MCF 10A (cell line): Measurements from ENCODE around the gene SSTR1. TPM values are rescaled to one million over a fixed set of nuclear protein-coding genes. Genes with fewer than 3 reads are reported as not detected.

Experiments
- BruUV-seq: library from RNA; stranded (reverse); fragments of 400-500 nt; replicated peaks from 2 replicates; lab custom pipeline; 2021; lab: Mats Ljungman, UMichigan
- CTCF ChIA-PET: fragments of 300-600 bp; sonication (Branson Sonifier 250); formaldehyde crosslinking; extraction: SDS; loops from one replicate; lab custom pipeline; 2021; ENCODE audit warnings: antibody characterized with exemption, inconsistent platforms; lab: Yijun Ruan, JAX
- POLR2A ChIA-PET: fragments of 300-600, 350-650 bp; sonication (Branson Sonifier 250); formaldehyde crosslinking; extraction: SDS; loops from one replicate; lab custom pipeline; 2020; ENCODE audit warnings: antibody characterized with exemption, inconsistent platforms; lab: Yijun Ruan, JAX
- DNase-seq: peaks from one replicate; pipeline ENCODE4 v3.0.0-alpha.2; 2018; ENCODE audit not compliant: unreplicated experiment
- H3K27ac Mint-ChIP-seq: one replicate; pipeline ENCODE4 v1.8.0; 2022; ENCODE audit warnings: mild to moderate bottlenecking, low read depth, mixed read lengths; ENCODE audit not compliant: unreplicated experiment
- H3K27me3 Mint-ChIP-seq: one replicate; pipeline ENCODE4 v1.8.0; 2022; ENCODE audit warnings: mixed read lengths; ENCODE audit not compliant: insufficient read depth, unreplicated experiment
- H3K36me3 Mint-ChIP-seq: one replicate; pipeline ENCODE4 v1.8.0; 2022; ENCODE audit warnings: mild to moderate bottlenecking, moderate library complexity, mixed read lengths; ENCODE audit not compliant: insufficient read depth, unreplicated experiment
- H3K4me1 Mint-ChIP-seq: one replicate; pipeline ENCODE4 v1.8.0; 2022; ENCODE audit warnings: mixed read lengths; ENCODE audit not compliant: insufficient read depth, unreplicated experiment
- H3K4me3 Mint-ChIP-seq: one replicate; pipeline ENCODE4 v1.8.0; 2022; ENCODE audit warnings: mild to moderate bottlenecking, moderate library complexity, mixed read lengths; ENCODE audit not compliant: unreplicated experiment
- H3K9me3 Mint-ChIP-seq: one replicate; pipeline ENCODE4 v1.8.0; 2022; ENCODE audit warnings: mixed read lengths; ENCODE audit not compliant: unreplicated experiment
- intact Hi-C: fragments of 100-400 bp; cut with micrococcal nuclease; formaldehyde crosslinking; loops from 2 replicates; pipeline ENCODE4 v1.14.1; 2022
- total RNA-seq: library from RNA; stranded (reverse); gene quantifications from 2 replicates; pipeline ENCODE4 v1.2.3, GENCODE V29; 2022
- TF ChIP-seq, protein P1 (sequence below): fragments of 200-600 bp; IDR thresholded peaks from one replicate; pipeline ENCODE4 v1.8.0; 2022; ENCODE audit warnings: antibody characterized with exemption, mild to moderate bottlenecking; ENCODE audit not compliant: unreplicated experiment

SSTR1 gene
- total RNA-seq, 1 experiment from 2014 or later, result 0.33 TPM

DNA sequence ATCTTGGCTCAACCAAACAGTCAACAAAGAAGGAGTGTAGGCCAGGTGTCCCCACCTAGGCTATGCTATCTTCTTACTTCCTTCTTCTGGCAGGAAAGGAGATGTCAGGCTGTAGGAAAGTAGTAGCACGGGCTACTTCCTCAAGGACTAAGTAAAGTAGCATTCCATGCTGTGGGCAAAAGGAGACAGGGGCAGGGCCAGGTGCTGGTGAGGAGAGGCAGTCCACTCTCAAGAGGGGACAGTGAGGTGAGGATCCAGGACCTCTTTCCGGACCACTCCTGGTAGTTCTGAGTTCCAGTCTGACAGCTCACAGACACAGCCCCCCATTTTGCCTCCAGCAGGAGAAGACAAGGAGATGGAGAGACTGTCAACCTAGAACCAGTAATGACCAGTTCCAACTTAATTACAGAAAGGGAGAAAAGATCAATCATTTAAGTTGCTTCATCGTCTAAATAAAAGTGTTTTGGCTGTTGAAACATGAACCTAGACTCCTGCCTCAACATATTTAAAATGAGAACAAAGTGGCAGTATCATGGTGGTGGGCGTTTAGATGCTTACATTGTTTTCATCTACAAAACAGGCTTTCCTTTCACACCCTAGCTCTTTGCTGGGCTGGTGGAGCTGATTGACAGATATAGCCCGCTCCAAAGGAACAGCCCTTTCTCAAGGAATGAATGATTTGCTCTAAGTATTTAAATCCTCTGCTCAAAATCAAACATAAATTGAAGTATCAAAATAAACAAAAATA lies 5.1 kb upstream of the SSTR1 start:
- no peak for DNase-seq
- no peaks in the 10 kb centered on the region for H3K27me3 Mint-ChIP-seq
- CTCF ChIA-PET, result no interaction called here
- H3K4me1 Mint-ChIP-seq, result peaks cover 30% of the 10 kb centered on the region
- peak overlapping the region; percentile 96 for H3K27ac Mint-ChIP-seq
- POLR2A ChIA-PET, result no interaction called here
- H3K9me3 Mint-ChIP-seq, result peaks cover 6% of the 10 kb centered on the region
- intact Hi-C loops, result loop anchor here (5.0 kb wide), 1 partner anchor 45 kb away; no protein-coding TSS in a partner anchor
- H3K36me3 Mint-ChIP-seq, result peaks cover 5% of the 10 kb centered on the region
- H3K4me3 Mint-ChIP-seq, result no peak overlapping the region
- BruUV-seq, result no TSS peak
- TF ChIP-seq, protein P1, sequence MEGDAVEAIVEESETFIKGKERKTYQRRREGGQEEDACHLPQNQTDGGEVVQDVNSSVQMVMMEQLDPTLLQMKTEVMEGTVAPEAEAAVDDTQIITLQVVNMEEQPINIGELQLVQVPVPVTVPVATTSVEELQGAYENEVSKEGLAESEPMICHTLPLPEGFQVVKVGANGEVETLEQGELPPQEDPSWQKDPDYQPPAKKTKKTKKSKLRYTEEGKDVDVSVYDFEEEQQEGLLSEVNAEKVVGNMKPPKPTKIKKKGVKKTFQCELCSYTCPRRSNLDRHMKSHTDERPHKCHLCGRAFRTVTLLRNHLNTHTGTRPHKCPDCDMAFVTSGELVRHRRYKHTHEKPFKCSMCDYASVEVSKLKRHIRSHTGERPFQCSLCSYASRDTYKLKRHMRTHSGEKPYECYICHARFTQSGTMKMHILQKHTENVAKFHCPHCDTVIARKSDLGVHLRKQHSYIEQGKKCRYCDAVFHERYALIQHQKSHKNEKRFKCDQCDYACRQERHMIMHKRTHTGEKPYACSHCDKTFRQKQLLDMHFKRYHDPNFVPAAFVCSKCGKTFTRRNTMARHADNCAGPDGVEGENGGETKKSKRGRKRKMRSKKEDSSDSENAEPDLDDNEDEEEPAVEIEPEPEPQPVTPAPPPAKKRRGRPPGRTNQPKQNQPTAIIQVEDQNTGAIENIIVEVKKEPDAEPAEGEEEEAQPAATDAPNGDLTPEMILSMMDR, result no peak

DNA sequence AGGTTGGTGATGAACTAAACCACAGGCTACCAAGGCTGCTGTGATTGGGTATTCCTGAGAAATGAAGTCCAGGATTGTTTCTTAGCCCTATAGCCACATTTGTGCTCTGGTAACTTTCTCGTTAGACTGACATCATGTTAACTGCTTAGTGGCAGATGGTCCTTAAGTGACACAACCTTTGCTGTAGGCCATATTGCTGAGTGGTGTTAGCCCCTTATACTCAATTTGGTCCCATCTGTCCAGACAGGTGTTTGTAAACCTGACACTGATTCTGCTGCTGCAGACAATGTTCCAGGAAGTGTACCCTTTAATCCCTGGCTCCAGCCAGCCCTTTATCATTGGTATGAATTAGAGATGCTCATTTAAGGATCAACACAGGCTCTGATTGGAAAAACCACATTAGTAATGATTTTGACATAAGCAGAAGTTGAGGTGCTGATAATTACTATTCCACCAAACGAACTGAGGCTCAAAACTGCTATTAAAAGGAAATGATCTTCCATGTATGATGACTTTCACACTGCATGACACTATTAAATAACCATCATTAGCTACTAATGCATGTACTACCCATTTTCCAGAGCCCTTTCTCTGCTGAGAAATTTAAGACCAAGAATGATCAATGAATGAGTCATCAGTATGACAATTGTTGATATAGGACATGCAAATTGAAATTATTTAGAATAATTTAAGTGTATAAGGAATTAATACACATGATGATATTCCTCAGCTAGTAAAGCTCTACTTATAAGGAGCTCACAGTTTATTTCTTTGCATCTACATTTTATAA lies 3.6 kb upstream of the SSTR1 start:
- ChIA-PET CTCF (interaction anchor here (0.9 to 1.3 kb wide), 2 partner anchors 14 to 494 kb away, joined by 3 read pairs; no protein-coding TSS in a partner anchor), POLR2A (interaction anchor here (2.0 kb wide), 1 partner anchor 13 kb away, joined by 6 read pairs; no protein-coding TSS in a partner anchor)
- no peak for DNase-seq
- Mint-ChIP-seq H3K4me3 (no peak overlapping the region), H3K27me3 (no peaks in the 10 kb centered on the region), H3K36me3 (peaks cover 5% of the 10 kb centered on the region), H3K9me3 (peaks cover 6% of the 10 kb centered on the region), H3K27ac (no peak overlapping the region), H3K4me1 (peaks cover 29% of the 10 kb centered on the region)
- BruUV-seq, result no TSS peak
- intact Hi-C loops, result loop anchor here (5.0 kb wide), 1 partner anchor 43 kb away; no protein-coding TSS in a partner anchor
- TF ChIP-seq, protein P1, result no peak

DNA sequence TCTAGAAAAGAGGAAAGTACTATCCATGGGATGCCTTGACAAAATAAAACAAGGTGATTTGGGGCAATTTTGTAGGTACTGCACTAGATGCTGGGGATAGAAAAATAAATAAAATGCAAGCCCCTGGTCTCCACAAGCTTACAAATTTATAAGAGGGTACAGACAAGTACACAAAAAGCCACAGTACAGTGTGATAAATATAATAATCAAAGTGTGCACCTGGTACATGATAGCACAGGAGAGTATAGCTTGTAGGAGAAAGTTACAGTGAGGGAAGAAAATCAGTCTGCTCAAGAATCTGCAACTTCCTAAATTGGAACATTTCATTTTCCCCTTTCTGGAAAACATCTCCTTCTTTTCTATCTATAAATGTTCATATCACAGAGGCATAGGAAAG lies 3.0 kb upstream of the SSTR1 start:
- Mint-ChIP-seq H3K27ac (no peak overlapping the region), H3K36me3 (peaks cover 5% of the 10 kb centered on the region), H3K4me3 (no peak overlapping the region), H3K9me3 (peaks cover 11% of the 10 kb centered on the region), H3K27me3 (no peaks in the 10 kb centered on the region), H3K4me1 (peaks cover 23% of the 10 kb centered on the region)
- ChIA-PET CTCF (interaction anchor here (0.9 to 2.2 kb wide), 4 partner anchors 8 to 495 kb away, joined by 3 to 6 read pairs (median 3); no protein-coding TSS in a partner anchor), POLR2A (interaction anchor here (2.0 kb wide), 1 partner anchor 12 kb away, joined by 6 read pairs; no protein-coding TSS in a partner anchor)
- TF ChIP-seq, protein P1, result no peak
- no TSS peak for BruUV-seq
- intact Hi-C loops, result loop anchor here (5.0 kb wide), 1 partner anchor 43 kb away; no protein-coding TSS in a partner anchor
- no peak for DNase-seq
